HG03457 (cell line): ENCODE data around the gene PCDHA5.
"Not testable (repeated sequence)": the region's sequence is repeated elsewhere in the genome, so short reads cannot be mapped to it uniquely, and the experiment has no call there.

Source experiments
- ATAC-seq: cut with Tn5 transposase; IDR thresholded peaks from one replicate; pipeline ENCODE4 v1.9.1; 2021; ENCODE audit warnings: moderate number of reproducible peaks; ENCODE audit not compliant: unreplicated experiment

The PCDHA5 gene

DNA sequence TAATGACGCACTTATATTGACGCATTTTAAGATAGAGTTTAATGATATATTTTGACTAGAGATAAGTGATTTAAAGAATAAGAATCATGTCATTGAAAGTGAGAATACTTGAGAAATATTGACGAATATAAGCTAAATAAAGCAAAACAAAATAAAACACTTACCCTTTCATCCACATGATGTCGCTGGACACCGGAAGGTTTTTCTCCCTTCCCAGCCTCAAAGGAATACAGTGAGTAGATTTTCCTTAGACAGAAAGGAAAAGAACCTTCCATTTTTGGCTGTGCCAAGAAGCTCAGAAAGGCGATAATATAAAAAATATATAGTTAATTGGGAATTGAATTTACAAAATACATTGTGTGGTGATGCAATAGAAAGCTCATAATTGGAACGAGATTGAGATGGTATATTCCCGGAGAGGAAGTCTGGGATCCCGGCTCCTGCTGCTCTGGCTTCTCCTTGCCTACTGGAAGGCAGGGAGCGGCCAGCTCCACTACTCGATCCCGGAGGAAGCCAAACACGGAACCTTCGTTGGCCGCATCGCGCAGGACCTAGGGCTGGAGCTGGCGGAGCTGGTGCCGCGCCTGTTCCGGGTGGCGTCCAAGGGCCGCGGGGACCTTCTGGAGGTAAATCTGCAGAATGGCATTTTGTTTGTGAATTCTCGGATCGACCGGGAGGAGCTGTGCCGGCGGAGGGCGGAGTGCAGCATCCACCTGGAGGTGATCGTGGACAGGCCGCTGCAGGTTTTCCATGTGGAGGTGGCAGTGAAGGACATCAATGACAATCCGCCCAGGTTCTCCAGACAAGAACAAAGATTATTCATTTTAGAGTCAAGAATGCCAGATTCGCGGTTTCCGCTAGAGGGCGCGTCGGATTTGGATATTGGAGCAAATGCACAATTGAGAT lies at the start of gene PCDHA5:
TSS of gene PCDHA5 (plus strand) at position 239 of the 906 bp plus-strand sequence.
- ATAC-seq = no peak

DNA sequence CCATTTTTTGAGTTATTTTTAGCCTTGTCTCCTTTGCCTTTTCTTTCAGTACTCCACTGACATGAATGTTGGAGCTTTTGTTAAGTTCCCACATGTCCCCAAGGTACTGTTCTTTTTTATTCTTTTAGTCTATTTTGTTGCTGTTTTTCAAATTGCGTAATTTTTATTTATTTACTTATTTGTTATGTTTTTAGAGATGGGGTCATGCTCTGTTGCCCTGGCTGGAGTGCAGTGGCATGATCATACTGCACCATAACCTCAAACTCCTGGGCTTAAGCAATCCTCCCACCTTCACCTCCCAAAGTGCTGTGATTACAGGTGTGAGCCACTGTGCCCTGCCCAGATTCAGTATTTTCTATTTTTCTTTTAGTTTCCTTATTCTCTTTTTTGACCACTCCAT lies 40.9 kb upstream of the PCDHA5 start:
- no peak for ATAC-seq

DNA sequence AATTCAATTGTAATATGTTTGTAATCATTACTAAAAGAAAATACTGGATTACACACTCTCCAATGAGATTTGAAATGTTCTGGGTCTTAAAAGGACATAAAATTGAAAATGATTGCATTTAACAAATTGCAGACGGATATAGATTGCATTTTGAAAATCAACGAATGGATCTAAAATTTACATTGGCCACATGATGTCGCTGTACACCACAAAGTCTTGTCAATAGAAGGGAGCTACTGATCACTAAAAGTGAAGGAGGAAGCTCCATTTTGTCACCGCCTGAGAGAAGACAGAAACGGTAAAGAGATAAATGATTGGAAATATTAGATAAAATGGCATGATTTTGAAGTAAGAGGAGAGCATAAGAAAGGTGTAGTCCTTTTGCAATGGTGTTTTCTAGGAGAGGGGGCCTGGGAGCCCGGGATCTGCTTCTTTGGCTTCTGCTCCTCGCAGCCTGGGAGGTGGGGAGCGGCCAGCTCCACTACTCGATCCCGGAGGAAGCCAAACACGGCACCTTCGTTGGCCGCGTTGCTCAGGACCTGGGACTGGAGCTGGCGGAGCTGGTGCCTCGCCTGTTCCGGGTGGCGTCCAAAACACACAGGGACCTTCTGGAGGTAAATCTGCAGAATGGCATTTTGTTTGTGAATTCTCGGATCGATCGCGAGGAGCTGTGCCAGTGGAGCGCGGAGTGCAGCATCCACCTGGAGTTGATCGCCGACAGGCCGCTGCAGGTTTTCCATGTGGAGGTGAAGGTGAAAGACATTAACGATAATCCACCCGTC lies 35.3 kb upstream of the PCDHA5 start, which contains the start of gene PCDHA1:
TSS of gene PCDHA1 (plus strand) at position 236 of the 782 bp plus-strand sequence.
- no peak for ATAC-seq

DNA sequence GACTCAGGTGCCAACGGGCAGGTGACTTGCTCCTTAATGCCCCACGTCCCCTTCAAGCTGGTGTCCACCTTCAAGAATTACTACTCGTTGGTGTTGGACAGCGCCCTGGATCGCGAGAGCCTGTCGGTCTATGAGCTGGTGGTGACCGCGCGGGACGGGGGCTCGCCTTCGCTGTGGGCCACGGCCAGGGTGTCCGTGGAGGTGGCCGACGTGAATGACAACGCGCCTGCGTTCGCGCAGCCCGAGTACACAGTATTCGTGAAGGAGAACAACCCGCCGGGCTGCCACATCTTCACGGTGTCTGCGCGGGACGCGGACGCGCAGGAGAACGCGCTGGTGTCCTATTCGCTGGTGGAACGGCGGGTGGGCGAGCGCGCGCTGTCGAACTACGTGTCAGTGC lies 34.0 kb upstream of the PCDHA5 start:
- not testable (repeated sequence) for ATAC-seq

DNA sequence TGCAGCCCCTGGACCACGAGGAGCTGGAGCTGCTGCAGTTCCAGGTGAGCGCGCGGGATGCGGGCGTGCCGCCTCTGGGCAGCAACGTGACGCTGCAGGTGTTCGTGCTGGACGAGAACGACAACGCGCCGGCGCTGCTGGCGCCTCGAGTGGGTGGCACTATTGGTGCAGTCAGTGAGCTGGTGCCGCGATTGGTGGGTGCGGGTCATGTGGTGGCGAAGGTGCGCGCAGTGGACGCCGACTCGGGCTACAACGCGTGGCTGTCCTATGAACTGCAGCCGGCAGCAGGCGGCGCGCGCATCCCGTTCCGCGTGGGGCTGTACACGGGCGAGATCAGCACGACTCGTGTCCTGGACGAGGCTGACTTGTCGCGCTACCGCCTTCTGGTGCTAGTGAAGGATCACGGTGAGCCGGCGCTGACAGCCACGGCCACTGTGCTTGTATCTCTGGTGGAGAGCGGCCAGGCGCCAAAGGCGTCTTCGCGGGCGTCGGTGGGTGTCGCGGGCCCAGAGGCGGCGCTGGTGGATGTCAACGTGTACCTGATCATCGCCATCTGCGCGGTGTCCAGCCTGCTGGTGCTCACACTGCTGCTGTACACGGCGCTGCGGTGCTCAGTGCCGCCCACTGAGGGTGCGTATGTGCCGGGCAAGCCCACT lies 33.4 kb upstream of the PCDHA5 start:
- not testable (repeated sequence) for ATAC-seq

DNA sequence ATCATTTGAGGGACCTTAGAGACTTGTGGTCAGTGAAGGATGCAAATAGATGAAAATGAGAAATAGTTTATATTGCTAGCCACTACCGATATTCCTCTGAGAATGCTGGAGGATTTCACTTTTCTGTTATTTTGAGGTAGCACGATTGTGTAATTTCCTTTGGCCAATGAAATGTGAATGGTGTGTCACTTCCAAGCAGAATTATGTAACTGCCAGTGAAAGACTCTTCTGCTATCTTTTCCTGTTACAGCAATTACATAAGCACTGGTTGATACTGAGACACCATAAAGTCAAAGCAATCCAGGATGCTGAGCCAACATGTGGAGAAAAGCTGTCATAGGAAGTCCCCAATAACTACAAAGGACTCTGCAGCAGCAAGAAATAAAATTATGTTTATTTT lies 30.3 kb upstream of the PCDHA5 start:
- no peak for ATAC-seq

DNA sequence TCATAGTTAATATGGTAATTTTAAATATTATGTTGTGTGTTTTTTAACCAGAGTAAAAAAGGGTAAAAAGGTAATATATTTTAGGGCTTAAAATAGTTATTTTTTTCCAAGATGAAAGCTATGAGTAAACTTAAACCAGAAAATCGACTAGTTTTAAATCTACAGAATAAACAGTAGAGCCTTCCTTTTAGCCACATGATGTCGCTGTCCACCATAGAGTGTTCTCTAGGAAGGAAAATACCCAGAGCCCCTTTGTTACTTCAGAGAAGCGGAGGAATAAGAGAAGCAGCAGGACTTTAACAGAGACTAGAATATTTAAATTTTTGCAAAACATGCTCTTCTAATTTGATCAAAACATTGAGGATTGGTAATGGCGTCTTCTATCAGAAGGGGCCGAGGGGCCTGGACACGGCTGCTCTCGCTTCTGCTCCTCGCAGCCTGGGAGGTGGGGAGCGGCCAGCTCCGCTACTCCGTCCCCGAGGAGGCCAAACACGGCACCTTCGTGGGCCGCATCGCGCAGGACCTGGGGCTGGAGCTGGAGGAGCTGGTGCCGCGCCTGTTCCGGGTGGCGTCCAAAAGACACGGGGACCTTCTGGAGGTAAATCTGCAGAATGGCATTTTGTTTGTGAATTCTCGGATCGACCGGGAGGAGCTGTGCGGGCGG lies 26.7 kb upstream of the PCDHA5 start, which contains the start of gene PCDHA2:
TSS of gene PCDHA2 (plus strand) at position 258 of the 664 bp plus-strand sequence.
- no peak for ATAC-seq

DNA sequence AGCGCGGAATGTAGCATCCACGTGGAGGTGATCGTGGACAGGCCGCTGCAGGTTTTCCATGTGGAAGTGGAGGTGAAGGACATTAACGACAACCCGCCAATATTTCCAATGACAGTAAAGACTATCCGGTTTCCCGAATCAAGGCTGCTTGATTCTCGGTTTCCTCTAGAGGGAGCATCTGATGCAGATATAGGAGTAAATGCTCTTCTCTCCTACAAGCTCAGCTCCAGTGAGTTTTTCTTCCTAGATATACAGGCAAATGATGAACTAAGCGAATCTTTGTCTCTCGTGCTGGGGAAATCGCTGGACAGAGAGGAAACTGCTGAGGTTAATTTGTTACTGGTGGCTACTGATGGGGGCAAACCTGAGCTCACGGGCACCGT lies 26.2 kb upstream of the PCDHA5 start:
- ATAC-seq = no peak

DNA sequence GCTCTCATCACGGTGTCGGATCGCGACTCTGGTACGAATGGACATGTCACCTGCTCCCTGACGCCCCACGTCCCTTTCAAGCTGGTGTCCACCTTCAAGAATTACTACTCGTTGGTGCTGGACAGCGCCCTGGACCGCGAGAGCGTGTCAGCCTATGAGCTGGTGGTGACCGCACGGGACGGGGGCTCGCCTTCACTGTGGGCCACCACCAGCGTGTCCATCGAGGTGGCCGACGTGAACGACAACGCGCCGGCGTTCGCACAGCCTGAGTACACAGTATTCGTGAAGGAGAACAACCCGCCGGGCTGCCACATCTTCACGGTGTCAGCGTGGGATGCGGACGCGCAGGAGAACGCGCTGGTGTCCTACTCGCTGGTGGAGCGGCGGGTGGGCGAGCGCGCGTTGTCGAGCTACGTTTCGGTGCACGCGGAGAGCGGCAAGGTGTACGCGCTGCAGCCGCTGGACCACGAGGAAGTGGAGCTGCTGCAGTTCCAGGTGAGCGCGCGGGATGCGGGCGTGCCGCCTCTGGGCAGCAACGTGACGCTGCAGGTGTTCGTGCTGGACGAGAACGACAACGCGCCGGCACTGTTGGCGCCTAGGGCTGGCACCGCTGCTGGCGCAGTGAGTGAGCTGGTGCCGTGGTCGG lies 25.2 kb upstream of the PCDHA5 start:
- ATAC-seq = not testable (repeated sequence)

DNA sequence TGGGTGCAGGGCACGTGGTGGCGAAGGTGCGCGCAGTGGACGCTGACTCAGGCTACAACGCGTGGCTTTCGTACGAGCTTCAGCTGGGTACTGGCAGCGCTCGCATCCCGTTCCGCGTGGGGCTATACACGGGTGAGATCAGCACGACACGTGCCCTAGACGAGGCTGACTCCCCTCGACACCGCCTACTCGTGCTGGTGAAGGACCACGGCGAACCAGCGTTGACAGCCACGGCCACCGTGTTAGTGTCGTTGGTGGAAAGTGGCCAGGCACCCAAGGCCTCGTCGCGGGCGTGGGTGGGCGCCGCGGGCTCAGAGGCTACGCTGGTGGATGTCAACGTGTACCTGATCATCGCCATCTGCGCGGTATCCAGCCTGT lies 24.7 kb upstream of the PCDHA5 start:
- no peak for ATAC-seq

DNA sequence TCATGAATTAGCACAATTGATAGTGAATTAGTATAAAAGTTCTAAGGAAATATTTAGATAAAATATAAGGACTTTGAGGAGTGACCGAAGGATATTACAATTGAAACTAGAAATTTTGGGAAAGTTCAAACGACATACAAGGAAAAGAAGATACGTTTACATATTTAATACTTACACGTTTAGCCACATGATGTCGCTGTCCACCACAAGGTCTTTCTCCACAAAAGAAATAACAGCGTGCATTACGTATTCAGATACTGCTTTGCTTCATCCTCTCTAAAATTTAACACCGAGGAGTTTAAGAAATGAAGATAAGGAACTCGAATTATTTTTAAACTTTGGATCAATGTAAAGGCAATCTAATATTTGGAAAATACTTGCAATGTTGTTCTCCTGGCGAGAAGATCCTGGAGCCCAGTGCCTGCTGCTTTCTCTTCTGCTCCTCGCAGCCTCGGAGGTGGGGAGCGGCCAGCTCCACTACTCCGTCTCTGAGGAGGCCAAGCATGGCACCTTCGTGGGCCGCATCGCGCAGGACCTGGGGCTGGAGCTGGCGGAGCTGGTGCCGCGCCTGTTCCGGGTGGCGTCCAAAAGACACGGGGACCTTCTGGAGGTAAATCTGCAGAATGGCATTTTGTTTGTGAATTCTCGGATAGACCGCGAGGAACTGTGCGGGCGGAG lies 20.5 kb upstream of the PCDHA5 start, which contains the start of gene PCDHA3:
TSS of gene PCDHA3 (plus strand) at position 242 of the 678 bp plus-strand sequence.
- ATAC-seq = no peak

DNA sequence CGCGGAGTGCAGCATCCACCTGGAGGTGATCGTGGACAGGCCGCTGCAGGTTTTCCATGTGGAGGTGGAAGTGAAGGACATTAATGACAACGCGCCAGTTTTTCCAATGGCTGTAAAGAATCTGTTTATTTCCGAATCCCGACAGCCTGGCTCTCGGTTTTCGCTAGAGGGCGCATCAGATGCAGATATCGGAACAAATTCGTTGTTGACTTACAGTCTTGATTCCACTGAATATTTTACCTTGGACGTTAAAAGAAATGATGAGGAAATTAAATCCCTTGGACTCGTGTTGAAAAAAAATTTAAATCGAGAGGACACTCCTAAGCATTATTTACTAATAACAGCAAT lies 19.9 kb upstream of the PCDHA5 start:
- ATAC-seq = no peak

DNA sequence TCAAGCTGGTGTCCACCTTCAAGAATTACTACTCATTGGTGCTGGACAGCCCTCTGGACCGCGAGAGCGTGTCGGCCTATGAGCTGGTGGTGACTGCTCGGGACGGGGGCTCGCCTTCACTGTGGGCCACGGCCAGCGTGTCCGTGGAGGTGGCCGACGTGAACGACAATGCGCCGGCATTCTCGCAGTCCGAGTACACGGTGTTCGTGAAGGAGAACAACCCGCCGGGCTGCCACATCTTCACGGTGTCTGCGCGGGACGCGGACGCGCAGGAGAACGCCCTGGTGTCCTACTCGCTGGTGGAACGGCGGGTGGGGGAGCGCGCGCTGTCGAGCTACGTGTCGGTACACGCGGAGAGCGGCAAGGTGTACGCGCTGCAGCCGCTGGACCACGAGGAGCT lies 19.0 kb upstream of the PCDHA5 start:
- not testable (repeated sequence) for ATAC-seq

DNA sequence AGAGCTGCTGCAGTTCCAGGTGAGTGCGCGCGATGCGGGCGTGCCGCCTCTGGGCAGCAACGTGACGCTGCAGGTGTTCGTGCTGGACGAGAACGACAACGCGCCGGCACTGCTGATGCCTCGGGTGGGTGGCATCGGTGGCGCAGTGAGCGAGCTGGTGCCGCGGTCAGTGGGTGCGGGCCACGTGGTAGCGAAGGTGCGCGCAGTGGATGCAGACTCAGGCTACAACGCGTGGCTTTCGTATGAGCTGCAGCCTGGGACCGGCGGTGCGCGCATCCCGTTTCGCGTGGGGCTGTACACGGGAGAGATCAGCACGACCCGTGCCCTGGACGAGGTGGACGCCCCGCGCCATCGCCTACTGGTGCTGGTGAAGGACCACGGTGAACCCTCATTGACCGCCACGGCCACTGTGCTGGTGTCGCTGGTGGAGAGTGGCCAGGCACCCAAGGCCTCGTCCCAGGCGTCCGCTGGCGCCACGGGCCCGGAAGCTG lies 18.6 kb upstream of the PCDHA5 start:
- ATAC-seq = no peak

DNA sequence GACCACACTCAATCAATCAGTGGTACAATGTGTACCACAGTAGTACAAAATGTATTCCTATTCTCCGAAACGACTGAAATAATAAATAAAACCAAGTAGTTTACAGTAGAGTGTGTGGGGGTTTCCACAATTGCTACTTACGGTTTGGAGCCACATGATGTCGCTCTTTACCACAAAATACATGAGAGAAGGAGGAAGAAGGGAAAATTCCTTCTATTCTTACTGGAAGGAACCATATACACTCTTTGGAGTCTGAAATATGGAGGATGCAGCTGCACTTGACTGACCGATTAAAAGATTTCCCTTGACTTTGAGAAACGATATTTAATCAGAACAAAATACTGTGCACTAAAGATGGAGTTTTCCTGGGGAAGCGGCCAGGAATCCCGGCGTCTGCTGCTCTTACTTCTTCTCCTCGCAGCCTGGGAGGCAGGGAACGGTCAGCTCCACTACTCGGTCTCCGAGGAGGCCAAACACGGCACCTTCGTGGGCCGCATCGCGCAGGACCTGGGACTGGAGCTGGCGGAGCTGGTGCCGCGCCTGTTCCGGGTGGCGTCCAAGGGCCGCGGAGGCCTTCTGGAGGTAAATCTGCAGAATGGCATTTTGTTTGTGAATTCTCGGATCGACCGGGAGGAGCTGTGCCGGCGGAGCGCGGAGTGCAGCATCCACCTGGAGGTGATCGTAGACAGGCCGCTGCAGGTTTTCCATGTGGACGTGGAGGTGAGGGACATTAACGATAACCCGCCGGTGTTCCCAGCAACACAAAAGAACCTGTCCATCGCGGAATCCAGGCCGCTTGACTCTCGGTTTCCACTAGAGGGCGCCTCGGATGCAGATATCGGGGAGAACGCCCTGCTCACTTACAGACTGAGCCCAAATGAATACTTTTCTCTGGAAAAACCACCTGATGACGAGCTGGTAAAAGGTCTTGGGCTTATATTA lies 14.3 kb upstream of the PCDHA5 start, which contains the start of gene PCDHA4:
TSS of gene PCDHA4 (plus strand) at position 235 of the 942 bp plus-strand sequence.
- ATAC-seq = no peak

DNA sequence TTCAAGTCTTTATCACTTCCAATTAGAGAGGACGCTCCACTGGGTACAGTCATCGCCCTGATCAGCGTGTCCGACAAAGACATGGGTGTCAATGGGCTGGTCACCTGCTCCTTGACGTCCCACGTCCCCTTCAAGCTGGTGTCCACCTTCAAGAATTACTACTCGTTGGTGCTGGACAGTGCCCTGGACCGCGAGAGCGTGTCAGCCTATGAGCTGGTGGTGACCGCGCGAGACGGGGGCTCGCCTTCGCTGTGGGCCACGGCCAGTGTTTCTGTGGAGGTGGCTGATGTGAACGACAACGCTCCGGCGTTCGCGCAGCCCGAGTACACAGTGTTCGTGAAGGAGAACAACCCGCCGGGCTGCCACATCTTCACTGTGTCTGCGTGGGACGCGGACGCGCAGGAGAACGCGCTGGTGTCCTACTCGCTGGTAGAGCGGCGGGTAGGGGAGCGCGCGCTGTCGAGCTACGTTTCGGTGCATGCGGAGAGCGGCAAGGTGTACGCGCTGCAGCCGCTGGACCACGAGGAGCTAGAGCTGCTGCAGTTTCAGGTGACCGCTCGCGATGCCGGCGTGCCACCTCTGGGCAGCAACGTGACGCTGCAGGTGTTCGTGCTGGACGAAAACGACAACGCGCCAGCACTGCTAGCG lies 13.0 kb upstream of the PCDHA5 start:
- not testable (repeated sequence) for ATAC-seq

DNA sequence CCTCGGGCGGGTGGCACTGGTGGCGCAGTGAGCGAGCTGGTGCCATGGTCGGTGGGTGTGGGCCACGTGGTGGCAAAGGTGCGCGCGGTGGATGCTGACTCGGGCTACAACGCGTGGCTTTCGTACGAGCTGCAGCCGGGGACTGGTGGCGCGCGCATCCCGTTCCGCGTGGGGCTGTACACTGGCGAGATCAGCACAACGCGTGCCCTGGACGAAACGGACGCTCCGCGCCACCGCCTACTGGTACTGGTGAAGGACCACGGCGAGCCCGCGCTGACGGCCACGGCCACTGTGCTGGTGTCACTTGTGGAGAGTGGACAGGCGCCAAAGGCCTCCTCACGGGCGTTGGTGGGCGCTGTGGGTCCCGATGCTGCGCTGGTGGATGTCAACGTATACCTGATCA lies 12.5 kb upstream of the PCDHA5 start:
- ATAC-seq = no peak

DNA sequence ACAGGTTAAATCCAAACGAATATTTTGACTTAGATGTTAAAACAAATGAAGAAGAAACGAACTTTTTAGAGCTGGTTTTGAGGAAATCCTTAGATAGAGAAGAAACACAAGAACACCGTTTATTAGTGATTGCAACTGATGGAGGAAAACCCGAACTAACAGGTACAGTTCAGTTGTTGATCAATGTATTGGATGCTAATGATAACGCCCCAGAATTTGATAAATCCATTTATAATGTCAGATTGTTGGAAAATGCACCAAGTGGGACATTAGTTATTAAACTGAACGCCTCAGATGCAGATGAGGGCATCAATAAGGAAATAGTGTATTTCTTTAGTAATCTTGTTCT lies 842 bp downstream of the PCDHA5 start:
- no peak for ATAC-seq
